ENCODE data around the gene SERPINF2.

The SERPINF2 gene

GRCh38 chr17:1733759-1734158 is 8.9 kb upstream of the SERPINF2 start:
- H3K4me3 ChIP-seq (ENCODE audit: severe bottlenecking): no peak overlapping the region
- no peaks in the 10 kb centered on the region for H3K9me3 ChIP-seq (ENCODE audit: severe bottlenecking)
- ATAC-seq (ENCODE audit: low read depth): no peak
- no peak for DNase-seq (ENCODE audit: low spot score)
- H3K4me1 ChIP-seq (ENCODE audit: insufficient read depth, poor library complexity, severe bottlenecking): peaks cover 15% of the 10 kb centered on the region
- no peaks in the 10 kb centered on the region for H3K27me3 ChIP-seq (ENCODE audit: insufficient read depth, poor library complexity, severe bottlenecking)
- no peak for TF ChIP-seq CTCF (IDR thresholded peaks at IDR 0.05; ENCODE audit: poor library complexity, severe bottlenecking)
- no peak overlapping the region for H3K27ac ChIP-seq (ENCODE audit: poor library complexity, severe bottlenecking)
- peaks cover 4% of the 10 kb centered on the region; the same call in 1 of the 2 replicates for H3K36me3 ChIP-seq (ENCODE audit: low read depth)

GRCh38 chr17:1735418-1735817 is 7.3 kb upstream of the SERPINF2 start:
- Histone ChIP-seq H3K27ac (ENCODE audit: poor library complexity, severe bottlenecking) (no peak overlapping the region), H3K4me3 (ENCODE audit: severe bottlenecking) (no peak overlapping the region), H3K4me1 (ENCODE audit: insufficient read depth, poor library complexity, severe bottlenecking) (peaks cover 14% of the 10 kb centered on the region), H3K9me3 (ENCODE audit: severe bottlenecking) (no peaks in the 10 kb centered on the region), H3K36me3 (ENCODE audit: low read depth) (peaks cover 4% of the 10 kb centered on the region; the same call in 1 of the 2 replicates), H3K27me3 (ENCODE audit: insufficient read depth, poor library complexity, severe bottlenecking) (no peaks in the 10 kb centered on the region)
- no peak for DNase-seq (ENCODE audit: low spot score)
- TF ChIP-seq CTCF (IDR thresholded peaks at IDR 0.05; ENCODE audit: poor library complexity, severe bottlenecking): no peak
- ATAC-seq (ENCODE audit: low read depth): no peak

GRCh38 chr17:1735834-1736347 is 6.8 kb upstream of the SERPINF2 start:
- Histone ChIP-seq H3K4me1 (ENCODE audit: insufficient read depth, poor library complexity, severe bottlenecking) (peaks cover 9% of the 10 kb centered on the region), H3K36me3 (ENCODE audit: low read depth) (peaks cover 4% of the 10 kb centered on the region; the same call in 1 of the 2 replicates), H3K9me3 (ENCODE audit: severe bottlenecking) (no peaks in the 10 kb centered on the region), H3K27me3 (ENCODE audit: insufficient read depth, poor library complexity, severe bottlenecking) (no peaks in the 10 kb centered on the region), H3K4me3 (ENCODE audit: severe bottlenecking) (no peak overlapping the region), H3K27ac (ENCODE audit: poor library complexity, severe bottlenecking) (no peak overlapping the region)
- TF ChIP-seq CTCF (IDR thresholded peaks at IDR 0.05; ENCODE audit: poor library complexity, severe bottlenecking): no peak
- DNase-seq (ENCODE audit: low spot score) (peak; percentile 53), ATAC-seq (ENCODE audit: low read depth) (no peak)

GRCh38 chr17:1736348-1737281 is 6.1 kb upstream of the SERPINF2 start:
- H3K27me3 ChIP-seq (ENCODE audit: insufficient read depth, poor library complexity, severe bottlenecking): no peaks in the 10 kb centered on the region
- no peak for TF ChIP-seq CTCF (IDR thresholded peaks at IDR 0.05; ENCODE audit: poor library complexity, severe bottlenecking)
- H3K36me3 ChIP-seq (ENCODE audit: low read depth): no peaks in the 10 kb centered on the region; the same call in 1 of the 2 replicates
- H3K4me1 ChIP-seq (ENCODE audit: insufficient read depth, poor library complexity, severe bottlenecking): peaks cover 3% of the 10 kb centered on the region
- no peaks in the 10 kb centered on the region for H3K9me3 ChIP-seq (ENCODE audit: severe bottlenecking)
- peak; percentile 54 for ATAC-seq (ENCODE audit: low read depth)
- H3K27ac ChIP-seq (ENCODE audit: poor library complexity, severe bottlenecking): no peak overlapping the region
- H3K4me3 ChIP-seq (ENCODE audit: severe bottlenecking): no peak overlapping the region
- DNase-seq (ENCODE audit: low spot score): peak; percentile 56

All from RWPE2 (cell line).